Glomerular endothelial cell (primary cell): Measurements from ENCODE around the gene SMARCB1. TPM values are rescaled to one million over a fixed set of nuclear protein-coding genes. Genes with fewer than 3 reads are reported as not detected.

Experiments used
- DNase-seq: peaks from one replicate; pipeline ENCODE4 v3.0.0-alpha.2; 2011; ENCODE audit warnings: low read depth, low spot score; ENCODE audit errors: extremely low read depth
- total RNA-seq: library from RNA; depleted of rRNA; stranded (reverse); fragments of >200 nt; gene quantifications from 2 replicates; pipeline ENCODE4 v1.2.3, GENCODE V29; 2015

SMARCB1 gene
- total RNA-seq, 1 donor from 2014 or later: 126 TPM

DNA sequence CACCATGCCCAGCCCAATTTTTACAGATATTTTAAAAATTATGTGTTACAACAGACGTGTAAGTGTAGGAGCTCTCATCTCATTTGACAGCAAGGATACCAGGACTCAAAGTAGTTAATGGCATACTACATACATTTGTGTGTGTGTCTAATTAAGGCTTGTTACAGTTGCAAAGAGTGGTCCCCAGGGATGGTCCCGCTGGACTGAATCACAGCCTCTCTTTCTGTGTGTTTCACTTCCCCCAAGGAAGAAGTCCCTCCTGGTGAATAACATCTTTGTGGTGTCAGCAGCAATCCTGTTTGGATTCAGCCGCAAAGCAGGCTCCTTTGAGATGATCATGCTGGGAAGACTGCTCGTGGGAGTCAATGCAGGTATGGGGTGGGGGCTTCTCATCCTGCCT, 88.1 kb downstream of the SMARCB1 start:
- no peak for DNase-seq

DNA sequence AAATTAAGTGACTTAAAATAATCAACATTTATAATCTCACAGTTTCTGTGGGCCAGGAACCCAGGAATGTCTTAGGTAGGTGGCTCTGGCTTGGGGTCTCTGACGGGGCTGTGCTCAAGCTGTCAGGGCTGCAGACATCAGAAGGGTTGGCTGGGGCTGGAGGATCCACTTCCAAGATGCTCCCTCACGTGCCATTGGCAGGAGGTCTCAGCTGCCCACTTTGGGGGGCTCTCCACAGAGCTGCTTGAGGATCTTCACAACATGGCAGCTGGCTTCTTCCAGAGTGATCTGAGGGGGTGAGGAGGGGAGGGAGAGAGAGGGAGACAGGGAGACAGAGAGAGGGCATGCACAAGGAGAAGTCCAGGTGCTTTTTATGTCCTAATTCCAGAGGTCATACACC, 89.0 kb downstream of the SMARCB1 start:
- no peak for DNase-seq

DNA sequence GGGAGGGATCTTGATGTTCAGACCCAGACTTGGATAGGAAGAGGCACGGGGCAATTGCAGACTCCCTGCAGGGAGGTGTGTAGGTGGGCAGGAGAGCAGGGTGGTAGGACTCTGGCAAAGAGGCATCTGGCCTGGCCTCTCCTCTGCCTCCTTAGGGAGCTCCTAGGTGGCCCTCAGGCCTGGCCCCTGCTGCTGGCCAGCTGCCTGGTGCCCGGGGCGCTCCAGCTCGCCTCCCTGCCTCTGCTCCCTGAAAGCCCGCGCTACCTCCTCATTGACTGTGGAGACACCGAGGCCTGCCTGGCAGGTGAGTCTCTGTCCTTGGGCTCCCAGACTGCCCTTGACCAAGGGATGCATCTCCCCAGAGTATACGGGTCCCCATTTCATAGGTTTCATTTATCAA, 90.8 kb downstream of the SMARCB1 start:
- DNase-seq: no peak

DNA sequence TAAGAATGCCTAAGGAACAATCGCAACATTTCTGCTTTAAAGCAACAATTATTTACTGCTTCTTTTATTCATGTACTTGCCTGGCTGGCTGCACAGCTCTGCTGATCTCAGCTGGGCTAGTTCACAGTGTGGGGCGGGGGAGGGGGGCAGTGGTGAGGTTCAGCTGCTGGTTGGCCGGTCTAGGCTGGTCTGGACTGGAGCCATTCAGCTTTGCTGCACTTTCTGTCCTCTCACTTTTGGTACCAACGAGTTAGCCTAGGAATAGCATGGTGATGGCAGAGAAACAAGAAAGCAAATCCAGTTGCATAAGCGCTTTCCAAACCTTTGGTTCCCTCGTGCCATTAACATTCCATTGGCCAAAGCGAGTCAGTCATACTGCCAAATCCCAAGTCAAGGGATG, 91.5 kb downstream of the SMARCB1 start:
- DNase-seq: no peak

DNA sequence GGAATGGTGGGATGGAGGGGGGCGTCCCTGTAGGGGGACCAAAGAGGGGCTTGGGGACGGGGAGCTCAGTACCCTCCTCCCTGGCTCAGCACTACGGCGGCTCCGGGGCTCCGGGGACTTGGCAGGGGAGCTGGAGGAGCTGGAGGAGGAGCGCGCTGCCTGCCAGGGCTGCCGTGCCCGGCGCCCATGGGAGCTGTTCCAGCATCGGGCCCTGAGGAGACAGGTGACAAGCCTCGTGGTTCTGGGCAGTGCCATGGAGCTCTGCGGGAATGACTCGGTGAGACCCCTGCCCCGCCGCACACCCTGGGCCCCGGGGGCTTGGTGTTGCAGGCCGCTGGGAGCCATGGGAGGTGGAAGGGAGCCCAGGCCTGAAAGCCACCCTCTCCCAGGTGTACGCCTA, 95.6 kb downstream of the SMARCB1 start:
- no peak for DNase-seq

DNA sequence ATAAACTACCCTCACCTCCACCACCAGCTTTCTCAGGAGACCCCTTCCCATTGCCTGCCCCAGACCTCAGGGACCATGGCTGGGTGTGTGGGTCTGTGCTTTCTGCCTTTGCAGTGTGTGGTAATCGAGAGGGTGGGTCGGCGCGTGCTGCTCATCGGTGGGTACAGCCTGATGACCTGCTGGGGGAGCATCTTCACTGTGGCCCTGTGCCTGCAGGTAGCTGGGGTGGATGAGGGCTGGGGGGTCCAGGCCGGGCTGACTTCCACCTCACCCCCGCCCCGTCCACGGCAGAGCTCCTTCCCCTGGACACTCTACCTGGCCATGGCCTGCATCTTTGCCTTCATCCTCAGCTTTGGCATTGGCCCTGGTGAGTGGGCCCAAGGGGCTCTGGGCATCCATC, 96.9 kb downstream of the SMARCB1 start:
- no peak for DNase-seq

DNA sequence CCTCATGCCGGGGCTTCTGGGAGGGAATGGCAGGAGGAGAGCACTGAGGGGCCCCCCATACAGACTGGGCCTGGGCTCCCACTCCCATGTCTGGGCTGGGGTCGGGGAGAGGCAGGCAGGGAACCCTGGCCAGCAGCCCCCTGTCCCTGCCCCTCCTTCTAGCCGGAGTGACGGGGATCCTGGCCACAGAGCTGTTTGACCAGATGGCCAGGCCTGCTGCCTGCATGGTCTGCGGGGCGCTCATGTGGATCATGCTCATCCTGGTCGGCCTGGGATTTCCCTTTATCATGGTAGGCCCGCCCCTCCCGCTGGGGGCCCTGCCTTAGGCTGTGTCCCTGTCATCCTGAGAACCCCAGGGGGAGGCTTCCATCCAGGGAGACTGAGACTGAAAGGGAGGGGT, 97.4 kb downstream of the SMARCB1 start:
- no peak for DNase-seq

Other genes with a start within 250 kb of the SMARCB1 start
- gene IGLL1, start 206.7 kb upstream of the SMARCB1 start, total RNA-seq: not detected in 2 replicates
- not detected in 2 replicates for gene DRICH1, start 154.6 kb upstream of the SMARCB1 start, total RNA-seq
- not detected in 2 replicates for gene RGL4, start 96.0 kb upstream of the SMARCB1 start, total RNA-seq
- gene ZNF70, start 35.9 kb upstream of the SMARCB1 start, total RNA-seq: 3.6 and 6.0 TPM in 2 replicates
- not detected in 2 replicates for gene VPREB3, start 32.5 kb upstream of the SMARCB1 start, total RNA-seq
- 0.41 TPM in 1 of 2 replicates, not detected in the other for gene C22orf15, start 24.0 kb upstream of the SMARCB1 start, total RNA-seq
- 15.2 and 24.3 TPM in 2 replicates for gene CHCHD10, start 19.0 kb upstream of the SMARCB1 start, total RNA-seq
- 17.9 and 21.2 TPM in 2 replicates for gene MMP11, start 14.1 kb upstream of the SMARCB1 start, total RNA-seq
- gene DERL3, start 52.0 kb downstream of the SMARCB1 start, total RNA-seq: 0.12 TPM in 1 of 2 replicates, not detected in the other
- gene SLC2A11, start 70.9 kb downstream of the SMARCB1 start, total RNA-seq: 10.5 and 17.1 TPM in 2 replicates
- 628 and 690 TPM in 2 replicates for gene MIF, start 107.4 kb downstream of the SMARCB1 start, total RNA-seq
- 3.0 and 20.1 TPM in 2 replicates for gene GSTT2B, start 174.2 kb downstream of the SMARCB1 start, total RNA-seq
- 2.6 TPM in 1 of 2 replicates, not detected in the other for gene DDTL, start 179.9 kb downstream of the SMARCB1 start, total RNA-seq
- 94.8 and 116 TPM in 2 replicates for gene DDT, start 187.5 kb downstream of the SMARCB1 start, total RNA-seq
- gene GSTT2, start 193.2 kb downstream of the SMARCB1 start, total RNA-seq: 0.41 TPM in 1 of 2 replicates, not detected in the other
- not detected in 2 replicates for gene GSTT4, start 218.5 kb downstream of the SMARCB1 start, total RNA-seq
- 35.2 and 52.6 TPM in 2 replicates for gene CABIN1, start 224.3 kb downstream of the SMARCB1 start, total RNA-seq